Sciatic nerve (tissue), 2 donors: Measurements from ENCODE around the gene GSK3A. TPM values are rescaled to one million over a fixed set of nuclear protein-coding genes. Genes with fewer than 3 reads are reported as not detected.

ENCODE experiments used
- ATAC-seq: fragments of 200-7000 bp; cut with Tn5 transposase; one replicate; pipeline ENCODE4 v1.9.1; 2020; ENCODE audit warnings: mild to moderate bottlenecking, moderate library complexity
- DNase-seq: peaks from one replicate; pipeline ENCODE4 v3.0.0-alpha.2; 2020; ENCODE audit warnings: low spot score
- intact Hi-C: fragments of 100-400 bp; cut with DNase I; formaldehyde crosslinking; loops from one replicate; pipeline ENCODE4 v1.14.2; 2022
- total RNA-seq: library from RNA; stranded (reverse); fragmentation: NEBNext Ultra II Directional; extraction: Animal tissue kit (Norgen Biotek cat#: 25700); gene quantifications from one replicate; pipeline ENCODE4 v1.2.1, GENCODE V29; 2021
- donor health status: DM: no; HTN: no; CAD: no.
- donor health status: DM: no; HTN: no; CAD: no.

Gene GSK3A
- total RNA-seq, 1 donor from 2014 or later, result 29.2 TPM

DNA sequence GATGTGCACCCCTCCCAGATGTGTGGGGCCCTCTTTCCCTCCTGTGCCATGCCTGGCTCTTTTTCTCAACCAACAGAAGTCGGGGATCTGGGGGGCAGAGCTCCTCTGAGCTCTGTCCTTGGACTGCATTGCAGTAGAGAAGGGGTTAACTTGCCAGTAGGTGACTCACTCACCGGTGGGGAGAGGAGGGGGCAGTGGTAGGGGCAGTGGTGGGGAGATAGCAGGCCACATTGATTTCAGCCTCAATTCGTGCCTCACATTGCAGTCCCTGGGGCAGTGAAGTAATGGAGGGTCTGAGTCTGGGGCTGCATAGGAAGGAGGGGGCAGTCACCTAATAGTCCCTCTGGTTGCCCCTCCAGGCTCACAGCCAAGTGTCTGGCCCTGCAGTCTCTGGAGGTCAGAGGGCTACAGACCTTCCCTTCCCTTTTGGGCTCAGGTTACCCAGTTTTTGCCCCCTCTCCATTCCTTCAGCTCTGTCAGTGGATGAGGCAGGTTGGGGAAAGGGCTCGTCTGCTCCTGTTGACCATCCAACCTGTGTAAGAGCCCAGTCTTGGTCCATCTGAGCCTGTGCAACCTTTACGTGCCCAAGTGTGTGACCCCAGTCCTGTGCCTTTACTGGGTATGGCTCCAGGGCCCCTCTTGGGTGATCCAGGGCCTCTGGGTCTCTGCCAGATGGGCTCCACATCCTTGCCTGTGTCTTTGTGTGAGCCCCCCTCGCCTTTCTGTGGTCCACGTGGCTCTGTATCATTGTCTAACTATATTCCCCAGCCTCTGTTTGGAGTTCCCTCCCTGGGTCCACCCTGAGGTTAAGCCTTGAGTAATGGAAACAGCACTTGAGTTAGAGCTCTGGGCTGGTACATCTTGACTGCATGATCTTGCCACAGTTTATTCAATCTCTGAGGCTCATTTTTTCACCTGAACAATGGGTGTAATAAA is 39.7 kb upstream of the GSK3A start:
- peak; percentile 74 for DNase-seq
- no peak for ATAC-seq
- intact Hi-C loops, result no loop called here

DNA sequence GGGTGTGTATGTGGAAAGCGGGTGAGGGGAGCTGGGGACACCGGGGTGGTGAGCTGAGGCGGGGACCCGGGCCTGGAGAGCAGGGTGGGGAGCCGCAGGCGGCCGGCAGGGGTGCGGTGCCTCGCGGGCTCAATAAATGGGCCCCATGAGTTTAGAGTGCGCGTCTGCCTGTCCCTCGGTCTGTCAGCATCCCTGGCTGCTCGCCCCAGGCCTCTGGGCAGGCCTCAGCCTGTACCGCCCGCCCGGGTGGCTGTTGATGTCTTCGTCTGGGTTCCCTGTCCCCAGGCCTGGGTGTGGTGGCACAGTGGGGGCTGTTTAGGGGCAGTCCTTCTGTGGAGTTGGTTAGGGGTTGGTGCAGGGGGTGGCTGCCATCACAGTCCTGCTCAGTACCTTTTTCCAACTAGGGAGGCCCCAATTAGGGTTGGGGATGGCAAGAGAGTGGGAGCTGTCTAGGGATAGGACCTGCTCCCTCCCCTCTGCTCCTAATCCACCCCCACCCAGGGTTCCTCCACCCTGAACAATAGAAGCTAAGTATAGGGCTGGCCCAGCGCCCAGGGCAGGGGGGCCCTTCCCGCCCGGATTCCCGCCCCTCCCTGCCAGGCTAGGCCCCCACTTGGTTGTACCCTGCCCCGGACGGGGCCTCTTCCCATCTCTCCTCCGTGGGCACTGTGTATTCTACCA is 38.9 kb upstream of the GSK3A start:
- DNase-seq (peak; percentile 85), ATAC-seq (peak; percentile 4)
- intact Hi-C loops, result no loop called here

DNA sequence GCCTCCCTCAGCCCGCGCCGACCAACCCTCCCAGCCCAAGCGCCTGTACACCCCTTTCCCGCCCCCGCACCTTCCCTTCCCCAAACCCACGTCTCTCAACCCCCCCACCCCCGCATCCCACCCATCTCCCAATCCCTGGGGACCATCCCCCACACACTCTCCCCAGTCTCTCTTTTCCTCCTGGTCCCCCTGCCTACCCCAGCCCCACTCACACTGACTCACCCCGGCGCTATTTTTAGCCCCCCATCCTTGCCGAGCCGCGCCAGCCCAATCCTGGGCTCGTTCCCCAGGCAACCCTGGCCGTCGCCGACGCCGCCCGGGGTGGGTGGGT is 38.4 kb upstream of the GSK3A start:
- ATAC-seq, result peak; percentile 5
- no peak for DNase-seq
- intact Hi-C loops, result no loop called here

DNA sequence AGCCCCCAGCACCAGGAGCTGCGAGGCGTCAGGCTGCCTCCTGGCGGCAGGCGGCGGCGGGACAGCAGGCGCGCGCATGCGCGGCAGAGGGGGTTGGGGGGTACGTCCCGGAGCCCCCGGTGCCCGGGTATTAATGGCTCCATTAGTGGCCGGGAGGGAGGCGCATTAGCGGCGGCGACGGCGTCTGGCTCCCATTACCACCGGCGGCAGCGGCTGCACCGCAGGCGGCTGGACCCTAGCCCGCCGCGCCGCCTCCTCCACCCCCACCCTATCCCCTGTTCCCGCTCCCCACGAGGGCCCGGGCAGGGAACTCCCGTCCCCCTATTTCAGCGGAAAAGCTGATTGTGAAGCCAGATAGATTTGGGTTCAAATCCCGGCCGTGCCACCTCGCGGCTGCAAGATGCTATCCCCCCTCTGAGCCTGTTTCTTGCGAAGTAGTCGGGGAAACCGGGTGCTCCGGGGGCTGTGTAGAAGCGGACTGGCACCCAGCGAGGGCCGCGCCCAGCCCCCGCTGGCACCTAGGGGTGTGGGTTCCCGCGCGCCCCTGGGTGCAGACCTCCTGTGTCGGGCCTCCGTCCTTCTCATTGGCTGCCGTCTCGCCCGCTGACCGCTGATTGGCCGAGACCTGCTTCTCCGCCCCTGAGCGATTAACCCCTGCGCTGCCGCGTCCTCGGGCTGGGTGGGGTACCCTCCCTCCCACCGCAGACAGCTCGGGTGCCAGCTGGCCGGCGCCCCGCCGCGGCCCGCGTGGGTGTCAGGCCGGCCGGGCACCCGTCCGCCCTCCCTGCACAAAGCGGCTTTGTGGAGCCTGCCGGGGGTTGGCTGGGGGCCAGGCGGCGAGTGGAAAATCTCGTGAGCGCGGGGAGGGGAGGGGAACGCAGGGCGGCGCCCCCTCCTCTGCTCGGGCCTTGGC is 37.8 kb upstream of the GSK3A start:
- peak; percentile 71 for ATAC-seq
- intact Hi-C loops, result no loop called here
- DNase-seq, result peak; percentile 97

DNA sequence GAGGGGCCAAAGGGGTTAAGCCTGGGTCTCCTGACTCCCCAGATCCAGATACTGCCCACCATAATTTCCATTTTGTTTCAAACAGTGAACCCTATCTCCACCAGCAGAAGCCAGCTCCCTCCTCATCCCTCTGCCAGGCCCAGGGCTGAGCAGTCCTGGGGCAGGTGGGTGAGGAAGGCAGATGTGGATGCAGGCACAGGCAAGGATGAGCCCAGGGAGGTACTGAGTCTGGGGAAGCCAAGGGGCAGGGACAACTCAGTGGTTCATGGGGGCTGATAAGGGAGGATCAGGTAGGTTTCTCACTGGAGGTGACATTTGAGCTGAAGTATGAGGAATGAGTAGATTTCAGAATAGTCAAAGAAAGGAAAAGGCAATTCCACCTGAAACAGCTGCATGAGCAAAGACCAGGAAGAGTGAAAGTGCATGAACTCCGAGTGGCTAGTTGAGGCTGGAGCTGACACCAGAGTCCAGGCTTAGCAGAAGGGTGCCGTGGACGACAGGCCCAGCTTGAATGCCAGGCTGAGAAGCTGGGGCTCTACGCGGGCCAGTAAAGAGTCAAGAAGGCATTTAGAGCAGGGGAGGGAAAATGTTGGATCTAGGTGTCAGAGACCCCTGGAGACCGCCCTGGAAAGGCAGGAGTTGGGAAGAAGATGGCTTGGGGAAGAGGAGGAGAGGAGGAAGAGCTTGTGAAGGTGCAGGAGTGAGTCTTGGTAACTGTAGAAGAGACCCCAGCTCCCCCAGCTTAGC is 36.9 kb upstream of the GSK3A start:
- intact Hi-C loops, result no loop called here
- no peak for ATAC-seq

DNA sequence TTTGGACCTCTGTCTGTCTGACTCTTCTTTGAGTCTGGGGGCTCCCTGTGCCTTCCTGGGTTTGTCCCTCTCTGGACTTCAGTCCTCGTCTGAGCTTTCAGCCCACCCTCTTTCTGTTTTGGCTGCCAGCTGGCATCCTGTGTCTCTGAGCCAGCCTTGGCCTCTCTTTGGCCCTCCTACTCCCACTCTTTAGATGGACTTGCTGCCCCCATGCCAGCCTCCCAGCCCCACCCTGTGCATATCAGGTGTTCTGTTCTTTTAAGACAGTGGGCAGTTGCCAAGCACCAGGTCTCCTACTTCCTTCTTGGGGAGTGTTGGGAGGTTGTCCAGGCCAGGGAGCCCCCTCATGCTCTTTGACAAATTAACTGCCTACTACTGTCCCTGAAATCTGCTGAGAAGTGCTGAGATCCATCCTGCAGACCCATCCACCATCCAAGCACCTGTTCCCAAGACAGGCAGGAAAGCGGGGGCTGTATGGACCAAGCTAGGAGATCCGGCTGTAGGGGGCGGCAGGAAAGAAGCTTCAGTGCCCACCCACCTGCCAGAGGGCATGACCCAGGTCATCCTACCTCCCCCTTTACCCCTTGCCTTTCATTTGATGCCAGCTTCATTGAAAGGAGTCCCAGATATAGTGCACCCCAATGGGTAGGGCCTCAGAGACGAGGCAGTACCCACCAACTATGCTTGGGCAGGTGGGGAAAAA is 36.2 kb upstream of the GSK3A start:
- intact Hi-C loops, result no loop called here
- ATAC-seq (no peak), DNase-seq (peak; percentile 60)

More for the DNA sequence above, 36.9 kb upstream of the GSK3A start:
- DNase-seq, result peak; percentile 61

DNA sequence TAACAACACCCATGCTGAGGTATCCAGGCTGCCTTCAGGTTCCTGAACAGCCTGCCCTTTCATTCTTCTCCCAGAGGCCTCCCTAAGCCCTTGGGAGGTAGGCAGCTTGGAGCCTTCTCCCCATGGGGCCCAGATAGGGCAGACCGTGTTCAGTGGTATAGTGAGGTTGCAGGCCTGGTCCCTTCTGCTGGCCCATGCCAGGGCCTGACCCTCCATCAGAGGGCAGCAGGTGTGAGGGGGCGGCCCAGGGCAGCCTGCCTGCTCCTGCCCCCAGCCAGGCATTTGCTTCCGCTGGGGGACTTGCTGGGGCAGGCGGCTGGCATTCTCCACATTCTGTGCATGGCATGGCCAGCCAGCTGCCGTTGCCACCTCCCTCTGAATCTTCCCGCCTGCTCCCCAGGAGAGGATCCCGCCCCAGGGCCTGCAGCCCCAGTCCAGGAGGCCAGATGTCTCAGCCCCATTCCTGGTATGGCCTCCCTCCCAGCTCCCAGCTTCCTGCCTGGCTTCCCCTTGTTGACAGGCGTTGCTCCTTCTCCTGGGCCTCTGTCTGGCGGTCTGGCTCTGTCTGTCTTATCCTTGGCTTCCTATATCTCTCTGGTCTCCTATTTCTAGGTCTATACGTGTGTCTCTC is 35.5 kb upstream of the GSK3A start:
- ATAC-seq, result no peak
- peak; percentile 63 for DNase-seq
- intact Hi-C loops, result no loop called here

DNA sequence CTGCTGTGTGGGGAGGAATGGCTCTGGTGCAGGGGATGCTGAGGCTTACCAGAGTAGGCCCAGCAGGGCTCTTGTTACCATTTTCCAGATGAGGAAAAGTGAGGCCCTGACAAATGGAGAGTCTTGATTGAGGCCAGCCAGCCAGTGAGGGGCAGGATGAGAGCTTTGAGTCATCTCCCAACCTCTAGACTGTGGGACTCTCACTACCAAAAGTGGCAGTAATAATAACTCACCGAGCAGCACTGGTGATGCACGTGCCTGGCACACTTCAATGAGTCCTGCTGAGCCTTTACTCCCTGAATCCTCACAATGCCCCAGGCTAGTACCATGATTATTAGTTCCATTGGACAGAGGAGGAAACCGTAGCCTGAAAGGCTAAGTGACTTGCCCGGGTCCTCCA is 34.4 kb upstream of the GSK3A start:
- intact Hi-C loops, result no loop called here
- no peak for DNase-seq
- no peak for ATAC-seq

DNA sequence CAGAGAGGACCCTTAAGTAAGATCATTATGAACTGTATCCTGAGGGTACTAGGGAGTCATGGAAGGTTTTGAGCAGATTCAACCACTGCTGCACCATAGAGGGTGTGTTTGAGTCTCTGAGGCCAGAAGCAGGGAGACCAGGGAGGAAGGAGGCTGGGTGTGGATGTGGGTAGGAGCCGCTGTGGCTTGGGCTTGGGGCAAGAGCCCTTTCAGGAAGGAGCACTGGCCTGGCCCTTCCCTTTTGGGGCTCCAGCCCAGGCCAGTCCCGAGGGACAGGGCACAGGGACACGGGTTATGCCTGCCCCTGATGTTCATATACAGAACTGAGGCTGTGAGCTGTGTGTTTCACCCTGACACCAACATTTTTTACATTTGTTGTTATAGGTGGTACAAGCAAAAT is 33.9 kb upstream of the GSK3A start:
- ATAC-seq, result no peak
- intact Hi-C loops, result no loop called here
- no peak for DNase-seq

DNA sequence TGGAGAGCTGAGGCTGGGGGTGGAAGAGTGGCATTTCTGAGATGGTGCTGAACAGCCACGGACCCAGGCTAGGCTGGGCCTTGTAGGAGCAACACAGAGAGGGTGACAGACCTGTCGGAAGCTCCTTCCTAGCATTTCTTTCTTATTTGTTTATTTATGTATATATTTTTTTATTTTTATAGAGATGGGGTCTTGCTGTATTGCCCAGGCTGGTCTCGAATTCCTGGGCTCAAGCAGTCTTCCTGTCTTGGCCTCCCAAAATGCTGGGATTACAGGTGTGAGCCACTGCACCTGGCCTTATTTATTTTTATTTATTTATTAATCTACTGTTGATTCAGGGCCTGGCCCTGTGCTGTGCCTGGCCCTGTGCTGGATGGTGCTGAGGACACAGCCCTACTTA is 33.1 kb upstream of the GSK3A start:
- ATAC-seq, result no peak
- intact Hi-C loops, result no loop called here
- no peak for DNase-seq

DNA sequence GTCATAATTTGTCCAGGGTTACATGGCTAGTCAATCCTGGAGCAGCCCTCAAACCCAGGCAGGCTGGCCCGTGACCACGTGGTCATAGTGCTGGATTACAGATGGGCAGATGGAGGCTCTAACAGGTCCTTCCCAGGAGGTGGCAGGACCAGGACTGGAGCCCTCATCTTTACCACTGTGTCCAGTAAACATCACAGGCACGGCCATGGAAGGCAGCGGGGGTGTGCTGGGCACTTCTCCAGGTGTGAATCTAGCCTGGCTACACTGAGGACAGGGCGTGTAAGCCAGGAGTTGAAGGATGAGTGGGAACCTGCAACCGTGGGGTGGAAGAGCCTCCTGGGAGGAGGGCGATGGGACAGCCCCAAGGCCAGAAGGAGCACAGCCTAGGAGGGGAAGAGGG is 32.7 kb upstream of the GSK3A start:
- no peak for ATAC-seq
- intact Hi-C loops, result no loop called here
- DNase-seq, result no peak

DNA sequence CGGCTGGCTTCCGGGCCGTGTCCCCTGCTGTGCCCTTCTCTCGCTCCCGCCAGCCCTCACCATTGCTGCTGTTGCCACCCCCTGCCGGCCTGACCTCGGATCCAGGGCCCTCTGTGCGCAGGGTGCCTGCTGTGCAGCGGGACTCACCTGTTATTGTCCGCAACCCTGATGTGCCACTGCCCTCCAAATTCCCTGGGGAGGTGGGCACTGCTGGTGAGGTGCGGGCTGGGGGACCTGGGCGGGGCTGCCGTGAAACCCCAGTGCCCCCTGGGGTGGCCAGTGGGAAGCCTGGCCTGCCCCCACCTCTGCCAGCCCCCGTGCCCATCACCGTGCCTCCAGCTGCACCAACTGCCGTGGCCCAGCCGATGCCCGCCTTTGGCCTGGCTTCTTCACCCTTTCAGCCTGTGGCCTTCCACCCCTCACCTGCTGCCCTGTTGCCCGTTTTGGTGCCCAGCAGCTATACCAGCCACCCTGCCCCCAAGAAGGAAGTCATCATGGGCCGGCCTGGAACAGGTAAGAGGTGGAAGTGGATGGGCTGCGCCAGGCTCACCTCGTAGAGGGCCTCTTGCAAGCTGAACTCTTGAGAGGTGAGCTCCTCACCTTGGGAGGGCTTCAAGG is 31.8 kb upstream of the GSK3A start:
- ATAC-seq (no peak), DNase-seq (peak; percentile 60)
- intact Hi-C loops, result no loop called here

DNA sequence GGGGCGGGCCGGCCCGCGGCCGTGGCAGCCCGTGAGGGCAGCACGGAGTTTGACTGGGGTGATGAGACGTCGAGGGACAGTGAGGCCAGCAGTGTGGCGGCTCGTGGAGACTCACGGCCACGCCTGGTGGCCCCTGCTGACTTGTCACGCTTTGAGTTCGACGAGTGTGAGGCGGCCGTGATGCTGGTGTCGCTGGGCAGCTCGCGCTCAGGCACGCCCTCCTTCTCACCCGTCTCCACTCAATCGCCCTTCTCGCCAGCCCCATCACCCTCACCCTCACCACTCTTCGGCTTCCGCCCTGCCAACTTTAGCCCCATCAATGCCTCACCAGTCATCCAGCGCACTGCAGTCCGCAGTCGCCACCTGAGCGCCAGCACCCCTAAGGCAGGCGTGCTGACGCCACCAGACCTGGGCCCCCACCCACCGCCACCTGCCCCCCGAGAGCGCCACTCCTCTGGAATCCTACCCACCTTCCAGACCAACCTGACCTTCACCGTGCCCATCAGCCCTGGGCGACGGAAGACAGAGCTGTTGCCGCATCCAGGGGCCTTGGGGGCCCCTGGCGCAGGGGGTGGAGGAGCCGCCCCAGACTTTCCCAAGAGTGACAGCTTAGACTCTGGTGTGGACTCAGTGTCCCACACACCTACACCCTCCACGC is 31.1 kb upstream of the GSK3A start:
- ATAC-seq, result no peak
- DNase-seq, result peak; percentile 58

DNA sequence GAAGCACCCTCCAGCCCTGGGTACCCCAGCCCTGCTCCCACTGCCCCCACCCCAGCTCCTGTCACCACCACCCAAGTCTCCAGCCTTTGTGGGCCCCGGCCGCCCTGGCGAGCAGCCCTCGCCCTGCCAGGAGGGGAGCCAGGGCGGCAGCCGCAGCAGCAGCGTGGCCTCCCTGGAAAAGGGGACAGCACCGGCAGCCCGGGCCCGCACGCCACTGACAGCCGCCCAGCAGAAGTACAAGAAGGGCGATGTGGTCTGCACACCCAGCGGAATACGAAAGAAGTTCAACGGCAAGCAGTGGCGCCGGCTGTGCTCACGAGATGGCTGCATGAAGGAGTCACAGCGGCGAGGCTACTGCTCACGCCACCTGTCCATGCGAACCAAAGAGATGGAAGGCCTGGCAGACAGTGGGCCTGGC is 30.6 kb upstream of the GSK3A start:
- intact Hi-C loops, result no loop called here
- DNase-seq (no peak), ATAC-seq (no peak)

More for the DNA sequence above, 31.1 kb upstream of the GSK3A start:
- intact Hi-C loops, result no loop called here

DNA sequence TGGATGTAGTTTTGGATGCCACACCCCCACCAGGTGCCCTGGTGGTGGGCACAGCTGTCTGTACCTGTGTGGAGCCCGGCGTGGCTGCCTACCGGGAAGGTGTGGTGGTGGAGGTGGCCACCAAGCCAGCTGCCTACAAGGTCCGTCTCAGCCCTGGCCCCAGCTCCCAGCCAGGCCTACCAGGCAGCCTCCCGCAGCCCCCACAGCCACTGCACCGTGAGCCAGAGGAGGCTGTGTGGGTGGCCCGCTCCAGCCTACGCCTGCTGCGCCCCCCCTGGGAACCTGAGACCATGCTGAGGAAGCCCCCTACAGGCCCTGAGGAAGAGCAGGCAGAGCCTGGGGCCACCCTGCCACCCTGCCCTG is 30.1 kb upstream of the GSK3A start:
- intact Hi-C loops, result no loop called here
- DNase-seq, result peak; percentile 57
- no peak for ATAC-seq

DNA sequence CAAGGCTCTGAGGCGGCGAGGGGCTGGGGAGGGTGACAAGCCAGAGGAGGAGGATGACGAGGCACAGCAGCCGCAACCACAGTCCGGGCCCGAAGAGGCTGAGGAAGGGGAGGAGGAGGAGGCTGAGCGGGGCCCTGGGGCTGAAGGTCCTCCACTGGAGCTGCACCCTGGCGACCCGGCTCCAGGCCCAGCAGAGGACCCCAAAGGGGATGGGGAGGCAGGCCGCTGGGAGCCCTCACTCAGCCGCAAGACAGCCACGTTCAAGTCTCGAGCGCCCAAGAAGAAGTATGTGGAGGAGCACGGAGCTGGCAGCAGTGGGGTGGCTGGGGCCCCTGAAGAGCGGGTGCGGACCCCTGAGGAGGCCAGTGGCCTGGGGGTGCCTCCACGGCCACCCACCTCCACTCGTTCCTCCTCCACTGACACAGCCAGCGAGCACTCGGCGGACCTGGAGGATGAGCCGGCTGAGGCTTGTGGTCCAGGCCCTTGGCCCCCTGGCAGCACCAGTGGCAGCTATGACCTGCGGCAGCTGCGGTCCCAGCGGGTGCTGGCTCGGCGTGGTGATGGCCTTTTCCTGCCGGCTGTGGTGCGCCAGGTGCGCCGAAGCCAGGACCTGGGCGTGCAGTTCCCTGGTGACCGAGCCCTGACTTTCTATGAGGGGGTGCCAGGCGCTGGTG is 29.6 kb upstream of the GSK3A start:
- no peak for ATAC-seq
- intact Hi-C loops, result no loop called here
- DNase-seq, result peak; percentile 63
